IMR-90 (cell line): Measurements from ENCODE around the gene HS3ST6. TPM values are rescaled to one million over a fixed set of nuclear protein-coding genes. Genes with fewer than 3 reads are reported as not detected.

Experiments used
- ATAC-seq: fragments of 200-7000 bp; cut with Tn5 transposase; 2 replicates; pipeline ENCODE4 v1.9.1; 2020; ENCODE audit warnings: low read depth, mild to moderate bottlenecking, moderate library complexity
- BruUV-seq: library from RNA; stranded (reverse); fragments of 400-500 nt; replicated peaks from 2 replicates; lab custom pipeline; 2021; lab: Mats Ljungman, UMichigan
- CTCF ChIA-PET: fragments of 300-600 bp; formaldehyde crosslinking; extraction: SDS; loops from one replicate; lab custom pipeline; 2021; ENCODE audit warnings: antibody characterized with exemption; lab: Yijun Ruan, JAX
- POLR2A ChIA-PET: fragments of 300-600 bp; sonication (Branson Sonifier 250); formaldehyde crosslinking; loops from one replicate; lab custom pipeline; 2022; ENCODE audit warnings: antibody characterized with exemption; ENCODE audit not compliant: unreplicated experiment; lab: Charles Lee
- DNase-seq: peaks from one replicate; pipeline ENCODE4 v3.0.0; 2013
- H2AFZ ChIP-seq: replicated peaks from 2 replicates; pipeline ENCODE3; 2013; ENCODE audit warnings: low read length, mild to moderate bottlenecking; ENCODE audit not compliant: poor library complexity
- H2AK5ac ChIP-seq: 2 replicates; pipeline ENCODE4 v1.6.1; 2013; ENCODE audit warnings: low read depth, low read length, inconsistent platforms
- H2AK9ac ChIP-seq: replicated peaks from 2 replicates; pipeline ENCODE3; 2013; ENCODE audit warnings: mild to moderate bottlenecking, low read depth, low read length, moderate library complexity; ENCODE audit not compliant: poor library complexity
- H2BK120ac ChIP-seq: 2 replicates; pipeline ENCODE4 v1.6.1; 2013; ENCODE audit warnings: low read depth, low read length, inconsistent platforms
- H2BK15ac ChIP-seq: 3 replicates; pipeline ENCODE4 v1.6.1; 2013; ENCODE audit warnings: low read depth, low read length, inconsistent platforms
- H2BK20ac ChIP-seq: 2 replicates; pipeline ENCODE4 v1.6.1; 2013; ENCODE audit warnings: low read depth, mild to moderate bottlenecking, inconsistent platforms, low read length, moderate library complexity
- H2BK5ac ChIP-seq: 2 replicates; pipeline ENCODE4 v1.6.1; 2013; ENCODE audit warnings: mild to moderate bottlenecking, low read depth, low read length, inconsistent platforms; ENCODE audit not compliant: poor library complexity, severe bottlenecking
- H3K14ac ChIP-seq: replicated peaks from 2 replicates; pipeline ENCODE4 v1.6.1; 2013; ENCODE audit warnings: low read depth, low read length, inconsistent platforms
- H3K18ac ChIP-seq: 2 replicates; pipeline ENCODE4 v1.6.1; 2013; ENCODE audit warnings: low read depth, low read length, control low read depth
- H3K23ac ChIP-seq: 2 replicates; pipeline ENCODE4 v1.6.1; 2013; ENCODE audit warnings: low read depth, low read length, inconsistent platforms
- H3K27ac ChIP-seq: 2 replicates; pipeline ENCODE4 v1.5.1; 2013; ENCODE audit warnings: mild to moderate bottlenecking, control low read depth, low read length; ENCODE audit not compliant: insufficient read depth
- H3K27me3 ChIP-seq: 2 replicates; pipeline ENCODE4 v1.6.1; 2013; ENCODE audit warnings: low read length; ENCODE audit not compliant: control insufficient read depth, insufficient read depth
- H3K36me3 ChIP-seq: 2 replicates; pipeline ENCODE4 v1.6.1; 2013; ENCODE audit warnings: low read length, mixed read lengths; ENCODE audit not compliant: control insufficient read depth, insufficient read depth
- H3K4ac ChIP-seq: 2 replicates; pipeline ENCODE4 v1.6.1; 2013; ENCODE audit warnings: low read depth, low read length, inconsistent platforms
- H3K4me1 ChIP-seq: 2 replicates; pipeline ENCODE4 v1.6.1; 2013; ENCODE audit warnings: low read length, mixed read lengths; ENCODE audit not compliant: control insufficient read depth, insufficient read depth
- H3K4me2 ChIP-seq: 2 replicates; pipeline ENCODE4 v1.6.1; 2013; ENCODE audit warnings: low read depth, mild to moderate bottlenecking, control low read depth, low read length, moderate library complexity
- H3K4me3 ChIP-seq: 2 replicates; pipeline ENCODE4 v1.5.1; 2013; ENCODE audit warnings: low read depth, mild to moderate bottlenecking, control low read depth, low read length, moderate library complexity; ENCODE audit not compliant: insufficient read depth
- H3K56ac ChIP-seq: 2 replicates; pipeline ENCODE4 v1.6.1; 2013; ENCODE audit warnings: low read length, inconsistent platforms; ENCODE audit not compliant: insufficient read depth; ENCODE audit errors: extremely low read depth
- H3K79me1 ChIP-seq, 2 experiments: 2 replicates each; pipeline ENCODE4 v1.6.1; 2013; ENCODE audit warnings: low read length in 2 of 2, inconsistent platforms in 1 of 2, low read depth in 1 of 2
- H3K9ac ChIP-seq: 2 replicates; pipeline ENCODE4 v1.6.1; 2013; ENCODE audit warnings: low read depth, low read length, control low read depth
- H3K9me1 ChIP-seq: 2 replicates; pipeline ENCODE4 v1.6.1; 2013; ENCODE audit warnings: low read length, inconsistent platforms; ENCODE audit not compliant: insufficient read depth
- H3K9me3 ChIP-seq: 2 replicates; pipeline ENCODE4 v1.6.1; 2013; ENCODE audit warnings: low read length; ENCODE audit not compliant: control insufficient read depth, insufficient read depth
- H4K20me1 ChIP-seq: 2 replicates; pipeline ENCODE4 v1.6.1; 2013; ENCODE audit warnings: low read length, inconsistent platforms; ENCODE audit not compliant: insufficient read depth
- H4K5ac ChIP-seq: 2 replicates; pipeline ENCODE4 v1.6.1; 2013; ENCODE audit warnings: mild to moderate bottlenecking, low read depth, low read length, control low read depth
- H4K8ac ChIP-seq, 2 experiments: 2 replicates each; pipeline ENCODE4 v1.6.1; 2013; ENCODE audit warnings: low read depth in 2 of 2, low read length in 2 of 2, control low read depth in 1 of 2, inconsistent platforms in 1 of 2
- H4K91ac ChIP-seq: 2 replicates; pipeline ENCODE4 v1.6.1; 2013; ENCODE audit warnings: low read depth, low read length, inconsistent platforms; ENCODE audit not compliant: insufficient read depth
- BHLHE40 ChIP-seq: fragments of 150-350 bp; IDR thresholded peaks from 2 replicates; pipeline ENCODE4 v1.6.1; 2016; ENCODE audit warnings: mild to moderate bottlenecking, low read depth, low read length
- CEBPB ChIP-seq: IDR thresholded peaks from 2 replicates; pipeline ENCODE4 v1.6.1; 2012; ENCODE audit warnings: low read depth, low read length, improper control_type of control experiment
- CHD1 ChIP-seq: IDR thresholded peaks from 2 replicates; pipeline ENCODE4 v1.6.1; 2012; ENCODE audit warnings: low read depth, low read length, improper control_type of control experiment
- CTCF ChIP-seq: conservative IDR thresholded peaks from 2 replicates; pipeline ENCODE4 v1.5.1; 2012; ENCODE audit warnings: mild to moderate bottlenecking, low read depth, low read length, improper control_type of control experiment
- MAFK ChIP-seq: IDR thresholded peaks from 2 replicates; pipeline ENCODE4 v1.6.1; 2012; ENCODE audit warnings: low read depth, low read length, improper control_type of control experiment
- MAZ ChIP-seq: IDR thresholded peaks from 2 replicates; pipeline ENCODE4 v1.6.1; 2012; ENCODE audit warnings: low read depth, mild to moderate bottlenecking, low read length, improper control_type of control experiment, moderate library complexity, borderline replicate concordance
- RAD21 ChIP-seq: IDR thresholded peaks from 2 replicates; pipeline ENCODE4 v1.6.1; 2012; ENCODE audit warnings: low read length, improper control_type of control experiment
- RCOR1 ChIP-seq: IDR thresholded peaks from 2 replicates; pipeline ENCODE4 v1.6.1; 2012; ENCODE audit warnings: mild to moderate bottlenecking, low read length, improper control_type of control experiment; ENCODE audit not compliant: insufficient replicate concordance
- RFX5 ChIP-seq: IDR thresholded peaks from 2 replicates; pipeline ENCODE4 v1.8.0; 2012; ENCODE audit warnings: low read depth, mild to moderate bottlenecking, low read length, moderate library complexity
- SMC3 ChIP-seq: fragments of 150-350 bp; IDR thresholded peaks from 2 replicates; pipeline ENCODE4 v1.6.1; 2016; ENCODE audit warnings: low read depth, mild to moderate bottlenecking, antibody characterized with exemption, low read length, moderate library complexity
- USF2 ChIP-seq: fragments of 150-350 bp; IDR thresholded peaks from 2 replicates; pipeline ENCODE4 v1.6.1; 2017; ENCODE audit warnings: mild to moderate bottlenecking, antibody characterized with exemption, low read length, low read depth
- WGBS, 2 experiments: methylation state at CpG; one replicate each; pipeline versions ENCODE4 v1.1.5 to v1.1.7; 2013; ENCODE audit warnings: missing lambda C conversion rate in 2 of 2; ENCODE audit not compliant: insufficient read length in 1 of 2; ENCODE audit errors: extremely low coverage in 2 of 2; 5-methylcytosine and 5-hydroxymethylcytosine counted together
- dilution Hi-C: fragments of 300-500 bp; cut with HindIII; formaldehyde crosslinking; loops from one replicate; pipeline ENCODE4 v1.14.3; 2018; ENCODE audit warnings: low sequenced_read_pairs; ENCODE audit not compliant: unreplicated experiment
- in situ Hi-C: fragments of 300-500 bp; cut with MboI; formaldehyde crosslinking; loops from 3 replicates; pipeline ENCODE4 v1.14.3; 2019; ENCODE audit warnings: low sequenced_read_pairs, inconsistent platforms, mixed read lengths
- intact Hi-C: fragments of 100-400 bp; cut with micrococcal nuclease; formaldehyde crosslinking; loops from 2 replicates; pipeline ENCODE4 v1.10.0; 2022
- polyA plus RNA-seq, 3 experiments: library from polyadenylated mRNA; depleted of rRNA; stranded (reverse); fragments of >200 nt; gene quantifications; 2 replicates each; pipeline ENCODE4 v1.2.3, GENCODE V29; 2012; ENCODE audit warnings: low replicate concordance in 1 of 3
- total RNA-seq: library from RNA; depleted of rRNA; stranded (reverse); fragments of >200 nt; gene quantifications from 2 replicates; pipeline ENCODE4 v1.2.3, GENCODE V29; 2012

Gene HS3ST6
- total and polyA plus RNA-seq, 2 of the 4 experiments (the other 2 are of a cell fraction), result not detected

- dilution Hi-C loops, result no loop called here
- Histone ChIP-seq H3K4me1 (no peaks in the 10 kb centered on the region), H3K9me3 (no peaks in the 10 kb centered on the region), H3K14ac (no peak overlapping the region), H2BK15ac (no peak overlapping the region), H3K4me3 (no peak overlapping the region), H3K4ac (no peak overlapping the region), H2AK5ac (no peak overlapping the region), H2BK120ac (no peak overlapping the region), H3K9me1 (no peaks in the 10 kb centered on the region), H3K4me2 (no peak overlapping the region), H4K8ac (no peak overlapping the region), H4K91ac (no peak overlapping the region), H2AK9ac (no peak overlapping the region), H4K5ac (no peak overlapping the region), H3K79me1 (no peaks in the 10 kb centered on the region), H3K36me3 (no peaks in the 10 kb centered on the region), H2BK5ac (no peak overlapping the region), H3K9ac (no peak overlapping the region), H3K27me3 (peaks cover 40% of the 10 kb centered on the region), H3K18ac (no peak overlapping the region), H3K56ac (no peak overlapping the region), H2AFZ (no peak overlapping the region), H4K20me1 (no peaks in the 10 kb centered on the region; the same call in 1 of the 2 replicates), H3K27ac (no peak overlapping the region), H3K23ac (no peak overlapping the region), H2BK20ac (no peak overlapping the region)
- ATAC-seq, result no peak
- 23% methylated on average over 4 of the region's 14 CpGs; no CpG with 5 or more reads in 1 of the 2 experiments for WGBS, 2 experiments
- in situ Hi-C loops, result loop anchor here (25.0 kb wide), 1 partner anchor 499 kb away; no protein-coding TSS in a partner anchor
- no TSS peak for BruUV-seq
- ChIA-PET POLR2A (no interaction called here), CTCF (no interaction called here)
- intact Hi-C loops, result no loop called here
- TF ChIP-seq RFX5, result no peak
- TF ChIP-seq CHD1, result no peak
- no peak for TF ChIP-seq MAZ
- TF ChIP-seq RCOR1, result no peak
- no peak for TF ChIP-seq BHLHE40
- no peak for TF ChIP-seq RAD21
- TF ChIP-seq CEBPB, result no peak
- no peak for TF ChIP-seq MAFK
- no peak for TF ChIP-seq USF2
- no peak for TF ChIP-seq SMC3
- TF ChIP-seq CTCF, result no peak
- no peak for DNase-seq
These were observed 30.4 kb downstream of the HS3ST6 start for GRCh38 chr16:1887711-1888354.
